NCI-H146 treated with DMSO at 0.1 percent for 48 hours (cell line): ENCODE measurements around the gene ACSL3.
"Not testable (repeated sequence)": the region's sequence is repeated elsewhere in the genome, so short reads cannot be mapped to it uniquely, and the experiment has no call there.

Experiments used
- DNase-seq: peaks from one replicate; lab custom pipeline; 2025; ENCODE audit not compliant: unreplicated experiment; lab: John Stamatoyannopoulos, UW

ACSL3 gene

DNA sequence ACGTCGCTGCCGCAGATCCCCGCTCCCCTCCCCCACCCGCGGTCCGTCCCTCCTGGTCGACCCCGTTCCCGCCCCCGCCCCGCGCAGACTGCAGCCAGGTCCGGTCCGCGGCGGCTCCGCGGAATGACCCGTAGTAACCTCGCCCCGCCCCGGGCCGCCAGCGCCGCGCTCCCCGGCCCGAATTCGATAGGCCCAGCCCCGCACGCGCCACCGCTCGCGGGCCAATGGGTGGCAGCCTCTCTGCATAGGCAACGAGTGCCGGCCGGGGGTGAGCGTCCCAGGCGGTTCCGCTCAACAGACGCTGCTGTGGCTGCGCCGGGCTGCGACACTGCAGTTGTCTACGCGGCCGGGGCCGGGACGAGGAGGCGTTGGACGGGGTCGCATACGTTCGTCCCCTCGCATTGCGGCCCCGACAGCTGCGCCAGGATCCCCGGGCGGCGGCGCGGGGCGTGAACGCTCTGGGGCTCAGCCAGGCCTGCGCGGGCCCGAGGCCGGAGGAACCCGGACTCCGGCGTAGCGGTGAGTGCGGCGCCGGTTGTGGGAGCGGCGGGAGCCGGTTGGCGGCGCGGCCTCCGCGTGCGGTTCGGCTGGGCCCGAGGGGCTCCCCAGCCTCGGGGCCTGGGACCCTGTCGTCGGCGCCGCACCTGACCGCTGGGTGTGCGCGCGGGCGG lies at the start of gene ACSL3:
Gene ACSL3, plus strand, starts transcription at position 297 of the 671 bp plus-strand sequence. CDS start 47,737 bp downstream, outside the sequence.
- DNase-seq: peak; percentile 74

- DNase-seq: no peak
Observed at GRCh38 chr2:222811828-222812227, 49.0 kb upstream of the ACSL3 start.

DNA sequence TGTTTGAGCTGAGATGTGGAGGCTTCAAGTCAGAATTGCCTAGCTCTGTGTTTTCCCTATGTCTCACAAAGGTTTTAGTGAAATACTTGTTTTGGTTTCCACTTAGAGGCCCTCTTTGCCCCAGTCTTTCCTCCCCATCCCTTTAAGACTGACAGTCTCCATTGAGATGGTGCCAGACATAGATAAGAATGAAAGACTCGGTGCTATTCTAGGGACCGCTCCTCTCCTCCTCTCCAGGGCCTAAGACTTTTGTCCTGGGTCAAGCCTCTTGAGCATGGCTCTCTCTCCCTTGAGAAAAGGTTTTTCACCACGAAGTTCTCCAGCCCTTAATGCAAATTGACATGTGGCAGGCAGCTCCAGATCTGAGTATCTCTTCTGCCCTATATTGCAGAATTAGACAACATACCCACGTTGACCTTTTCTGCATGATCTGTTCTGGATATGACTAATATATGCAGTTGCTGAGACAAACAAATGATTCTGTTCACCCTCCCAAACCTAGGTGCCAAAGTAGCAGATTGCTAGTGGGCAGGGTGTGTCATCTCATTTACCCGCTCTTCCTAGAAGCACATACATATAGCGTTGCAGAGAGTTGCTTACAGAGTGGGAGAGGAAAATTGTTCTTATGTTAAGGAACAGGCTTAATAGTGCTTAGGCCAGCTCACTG lies 47.5 kb upstream of the ACSL3 start:
- no peak for DNase-seq

DNA sequence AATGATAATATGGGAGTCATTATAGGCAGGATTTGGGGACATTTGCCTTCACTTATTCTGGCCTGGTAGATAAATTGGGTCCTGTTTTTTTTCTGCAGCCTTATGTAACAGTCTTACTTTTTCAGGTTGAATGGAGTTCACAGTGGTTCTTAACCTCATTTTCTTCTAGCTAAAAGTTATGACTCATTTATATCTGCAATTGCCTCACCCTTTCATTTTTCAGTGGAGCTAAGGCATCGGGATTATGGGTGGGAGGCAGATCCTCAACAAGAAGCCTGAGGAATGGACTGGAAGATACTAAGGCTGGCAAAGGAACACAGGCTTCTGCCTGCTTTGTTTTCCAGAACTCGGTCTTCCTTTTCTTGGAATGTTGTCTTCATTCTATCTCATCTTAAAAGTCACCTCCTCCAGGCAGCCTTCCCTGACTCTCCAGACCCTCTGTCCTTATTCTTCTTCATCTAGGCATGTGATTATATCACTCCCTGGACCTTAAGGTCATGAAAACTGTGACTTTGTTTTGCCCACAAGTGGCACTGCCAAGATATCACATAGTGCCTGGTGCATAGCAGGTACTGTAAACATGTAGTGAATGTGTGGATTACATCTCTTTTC lies 41.0 kb upstream of the ACSL3 start:
- DNase-seq: no peak

DNA sequence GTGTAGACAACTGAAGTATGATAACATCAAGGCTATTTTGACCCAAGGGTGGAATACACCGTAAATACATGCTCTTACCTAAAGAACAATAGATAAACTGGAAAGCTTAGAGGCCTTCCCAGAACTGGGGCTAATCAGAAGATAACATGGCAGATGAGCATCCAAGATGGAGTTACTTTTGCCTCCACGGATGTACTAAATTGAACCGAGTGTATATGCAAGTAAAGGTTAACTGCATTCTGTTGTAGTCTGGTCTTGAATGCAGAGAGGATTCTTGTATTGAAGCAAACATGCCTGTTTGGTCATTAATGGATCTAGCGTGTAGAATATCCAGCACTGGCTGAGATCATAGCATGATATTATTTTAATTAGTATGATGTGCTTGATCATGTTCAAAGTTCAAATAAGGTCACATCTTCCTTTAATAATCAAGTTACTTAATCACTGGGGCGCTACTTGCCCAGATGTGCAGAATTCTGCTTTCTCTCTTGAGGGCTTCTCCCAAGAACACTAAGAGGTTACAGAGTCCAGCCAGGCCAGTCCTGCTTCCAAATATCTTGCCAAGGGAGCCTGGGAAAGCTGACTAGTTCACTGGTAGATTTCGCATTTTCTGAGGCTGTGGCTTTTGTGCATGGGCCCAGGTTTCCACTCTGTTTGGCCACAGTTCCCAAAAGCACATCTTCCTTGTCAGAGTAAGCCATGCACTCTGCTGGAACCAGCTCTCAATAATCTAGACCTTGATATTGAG lies 37.5 kb upstream of the ACSL3 start:
- DNase-seq: no peak

DNA sequence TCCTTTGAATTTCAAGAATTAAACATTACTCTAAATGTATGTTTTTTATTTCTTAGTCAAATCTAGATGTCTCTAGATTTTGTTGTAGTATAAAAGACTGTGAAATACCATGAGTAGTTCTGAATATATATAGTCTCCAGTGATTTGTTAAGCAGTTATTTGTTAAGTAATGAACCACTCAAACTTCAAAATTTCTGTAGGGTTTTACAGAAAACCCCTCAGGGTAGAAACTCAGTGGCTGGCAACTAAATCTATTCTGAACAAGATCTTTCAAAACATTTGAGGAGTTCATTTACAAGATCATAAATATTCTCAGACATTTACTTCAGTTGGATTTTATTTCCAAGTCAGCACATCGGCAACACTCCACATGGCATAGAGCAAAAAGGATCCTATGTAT lies 35.8 kb upstream of the ACSL3 start:
- no peak for DNase-seq

DNA sequence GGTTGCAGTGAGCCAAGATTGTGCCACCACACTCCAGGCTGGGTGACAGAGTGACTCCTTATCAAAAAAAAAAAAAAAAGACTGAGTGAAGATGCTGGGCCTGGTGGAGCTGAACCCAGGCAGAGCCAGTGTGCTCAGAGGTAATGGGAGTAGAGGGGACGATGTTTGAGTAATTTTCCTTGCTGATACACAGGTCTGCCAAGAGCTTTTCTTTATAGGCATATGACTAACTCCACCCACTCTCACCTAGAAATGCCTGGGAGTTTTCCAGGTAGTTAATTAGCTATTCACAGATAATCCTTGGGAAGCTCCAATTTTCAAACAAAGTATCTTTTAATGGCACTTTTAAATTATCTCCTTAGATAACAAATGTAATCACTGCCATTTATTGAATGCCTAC lies 33.4 kb upstream of the ACSL3 start:
- no peak for DNase-seq

GRCh38 chr2:222828572-222828971 lies 32.3 kb upstream of the ACSL3 start:
- no peak for DNase-seq

- DNase-seq: no peak
Observed at GRCh38 chr2:222830164-222830563, 30.7 kb upstream of the ACSL3 start.

GRCh38 chr2:222833410-222833809 lies 27.4 kb upstream of the ACSL3 start:
- DNase-seq: no peak

- no peak for DNase-seq
Observed at GRCh38 chr2:222835143-222835822, 25.6 kb upstream of the ACSL3 start.

- no peak for DNase-seq
Observed at GRCh38 chr2:222835823-222836151, 25.0 kb upstream of the ACSL3 start.

DNA sequence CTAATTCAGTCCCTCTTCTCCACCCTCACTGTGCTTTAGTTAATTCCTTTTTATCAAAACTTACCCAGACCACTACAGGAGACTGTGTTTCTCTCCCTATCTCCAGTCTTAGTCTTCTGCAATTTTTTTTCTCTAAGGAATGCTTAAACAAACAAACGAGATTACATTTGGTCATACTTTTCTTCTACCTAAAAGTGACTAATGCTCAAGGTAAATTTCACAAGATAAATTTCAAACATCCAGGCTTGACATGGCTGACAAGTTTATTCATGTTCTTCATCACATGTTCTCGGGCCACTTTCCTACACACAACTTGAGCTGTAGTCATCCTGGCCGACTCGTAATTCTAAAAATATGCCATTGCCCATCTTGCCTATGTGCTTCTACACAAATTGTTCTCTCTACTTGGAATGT lies 23.2 kb upstream of the ACSL3 start:
- no peak for DNase-seq

GRCh38 chr2:222840060-222840802 lies 20.6 kb upstream of the ACSL3 start:
- DNase-seq: no peak

DNA sequence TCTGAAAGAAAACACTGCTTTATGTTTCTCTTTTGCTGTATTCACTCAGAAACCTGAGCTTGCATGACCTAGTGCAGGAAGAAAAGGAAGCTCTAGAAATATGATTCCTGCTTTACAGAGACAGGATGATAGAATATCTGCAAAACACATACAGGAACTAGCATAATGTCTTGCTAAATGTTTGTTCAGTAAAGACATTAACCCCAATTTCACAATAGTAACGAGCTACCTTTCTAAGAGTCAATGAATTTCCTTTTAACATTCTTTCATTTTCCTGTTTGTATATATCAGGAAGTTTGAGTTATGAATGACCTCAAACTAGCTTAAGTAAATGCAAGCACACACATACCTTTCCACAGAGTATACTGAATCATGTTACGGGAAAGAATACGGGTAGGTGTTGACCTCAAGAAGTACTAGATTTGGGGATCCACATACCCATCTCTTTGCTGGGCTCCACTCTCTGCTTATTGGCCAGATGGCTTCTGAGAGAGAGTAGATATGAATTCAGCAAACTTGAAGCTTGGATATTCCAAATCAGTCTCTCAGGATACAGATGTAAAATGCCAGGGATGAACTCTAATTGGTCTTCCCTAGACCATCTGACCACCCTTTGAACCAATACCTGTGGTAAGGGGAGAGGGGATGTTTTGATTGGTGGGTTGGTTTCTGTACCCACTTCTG lies 18.2 kb upstream of the ACSL3 start:
- peak; percentile 10 for DNase-seq

GRCh38 chr2:222844323-222844722 lies 16.5 kb upstream of the ACSL3 start:
- DNase-seq: no peak

- DNase-seq: not testable (repeated sequence)
Observed at GRCh38 chr2:222845314-222845713, 15.5 kb upstream of the ACSL3 start.

DNA sequence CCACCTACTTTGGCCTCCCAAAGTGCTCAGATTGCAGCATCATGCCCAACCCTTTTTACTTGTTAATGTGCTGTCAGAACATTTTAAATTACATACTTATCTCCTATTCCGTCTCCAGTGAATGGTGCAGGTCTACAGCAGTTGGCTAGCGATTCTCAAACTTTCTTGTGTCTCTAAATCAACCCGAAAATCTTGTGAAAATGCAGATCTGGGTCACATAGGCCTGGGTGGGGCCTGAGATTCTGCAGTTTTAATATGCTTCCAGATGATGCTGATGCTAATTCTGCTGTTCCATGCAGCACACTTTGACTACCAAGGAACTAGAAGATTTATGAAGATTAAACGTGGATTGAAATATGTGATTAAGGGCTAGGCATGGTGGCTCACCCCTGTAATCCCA lies 14.8 kb upstream of the ACSL3 start:
- no peak for DNase-seq

- DNase-seq: not testable (repeated sequence)
Observed at GRCh38 chr2:222848031-222848430, 12.8 kb upstream of the ACSL3 start.

DNA sequence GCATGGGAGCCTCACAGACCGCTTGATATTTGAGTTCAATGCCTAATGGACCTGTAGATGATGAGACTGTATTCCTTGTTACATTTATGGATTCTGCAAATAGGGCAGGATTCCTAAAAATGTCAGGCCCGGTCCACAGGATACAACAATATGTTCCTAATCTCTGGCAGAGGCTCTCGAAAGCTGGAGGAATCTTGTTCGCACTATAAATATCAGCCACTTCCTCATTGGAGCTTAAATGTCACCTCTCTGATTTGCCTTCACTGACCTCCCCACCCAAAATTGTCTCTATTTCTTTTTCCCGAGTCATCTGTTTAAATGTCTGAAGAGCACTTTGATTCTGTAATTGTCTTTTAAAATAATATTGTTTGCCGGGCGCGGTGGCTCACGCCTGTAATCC lies 12.0 kb upstream of the ACSL3 start:
- no peak for DNase-seq
